ENCODE results near the gene ABI1.
A peak's percentile ranks its signal among the peaks of the same experiment; 100 is the strongest.
"Not testable (repeated sequence)": the region's sequence is repeated elsewhere in the genome, so short reads cannot be mapped to it uniquely, and the experiment has no call there.

The ABI1 gene

GRCh38 chr10:26804418-26805393 is 56.1 kb downstream of the ABI1 start:
- no peak for DNase-seq

- DNase-seq, result no peak
Measured at GRCh38 chr10:26803849-26804248, 56.9 kb downstream of the ABI1 start.

GRCh38 chr10:26802527-26802926 is 58.2 kb downstream of the ABI1 start:
- no peak for DNase-seq

- no peak for DNase-seq
Measured at GRCh38 chr10:26801831-26802230, 58.9 kb downstream of the ABI1 start.

GRCh38 chr10:26801274-26801673 is 59.5 kb downstream of the ABI1 start:
- no peak for DNase-seq

GRCh38 chr10:26800468-26800867 is 60.3 kb downstream of the ABI1 start:
- DNase-seq, result no peak

GRCh38 chr10:26799342-26799741 is 61.4 kb downstream of the ABI1 start:
- DNase-seq, result no peak

- no peak for DNase-seq
Measured at GRCh38 chr10:26798298-26798697, 62.5 kb downstream of the ABI1 start.

- DNase-seq, result peak; percentile 54
Measured at GRCh38 chr10:26797340-26797739, 63.4 kb downstream of the ABI1 start.

GRCh38 chr10:26792758-26793495 is 67.8 kb downstream of the ABI1 start:
- no peak for DNase-seq

GRCh38 chr10:26790221-26790995 is 70.3 kb downstream of the ABI1 start:
- no peak for DNase-seq

- not testable (repeated sequence) for DNase-seq
Measured at GRCh38 chr10:26789779-26790178, 71.0 kb downstream of the ABI1 start.

- DNase-seq, result no peak
Measured at GRCh38 chr10:26787362-26787761, 73.4 kb downstream of the ABI1 start.

GRCh38 chr10:26781797-26782196 is 79.0 kb downstream of the ABI1 start:
- DNase-seq, result no peak

- DNase-seq, result no peak
Measured at GRCh38 chr10:26780793-26781601, 79.8 kb downstream of the ABI1 start.

GRCh38 chr10:26780106-26780792 is 80.5 kb downstream of the ABI1 start:
- no peak for DNase-seq

GRCh38 chr10:26779176-26779860 is 81.4 kb downstream of the ABI1 start:
- no peak for DNase-seq

GRCh38 chr10:26777686-26778085 is 83.1 kb downstream of the ABI1 start:
- no peak for DNase-seq

- DNase-seq, result no peak
Measured at GRCh38 chr10:26776258-26776657, 84.5 kb downstream of the ABI1 start.

- DNase-seq, result no peak
Measured at GRCh38 chr10:26773633-26774032, 87.1 kb downstream of the ABI1 start.

- DNase-seq, result no peak
Measured at GRCh38 chr10:26770069-26770468, 90.7 kb downstream of the ABI1 start.

Measured in hematopoietic multipotent progenitor cell treated with erythropoietin and hydrocortisone succinate and interleukin-3 and kit ligand, for 8 days (in vitro differentiated cells).